GM15510 (cell line): ENCODE data around the gene MAN1A1.

ENCODE experiments used
- POLR2A ChIP-seq: IDR thresholded peaks from 3 replicates; pipeline ENCODE4 v1.6.1; 2011; ENCODE audit warnings: borderline replicate concordance; ENCODE audit not compliant: insufficient read length; ENCODE audit errors: extremely low read depth

The MAN1A1 gene

GRCh38 chr6:119308991-119309657 is 40.4 kb downstream of the MAN1A1 start:
- no peak for TF ChIP-seq POLR2A

DNA sequence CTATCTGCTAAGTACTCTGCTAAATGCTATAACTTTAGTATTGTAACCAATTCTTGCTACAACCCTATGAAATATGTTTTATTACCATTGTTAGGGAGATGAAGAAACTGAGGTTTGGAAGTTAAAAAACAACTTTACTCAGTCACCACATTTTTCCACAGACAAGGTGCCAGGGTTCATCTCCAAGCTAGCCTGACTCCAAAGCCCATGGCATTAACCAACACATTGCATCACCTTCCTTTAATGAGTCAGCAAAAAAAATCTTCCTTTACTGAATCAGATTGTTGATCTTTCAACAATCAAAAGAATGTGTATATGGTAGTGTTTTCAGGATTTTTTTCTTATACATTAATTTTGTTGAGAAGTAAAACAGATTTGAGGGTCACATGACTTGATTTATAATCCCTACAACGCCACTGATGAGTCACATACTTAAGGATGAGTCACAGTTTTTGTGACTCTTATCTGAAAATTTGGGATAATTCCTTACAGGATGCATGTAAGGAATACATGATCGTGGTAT is 41.5 kb downstream of the MAN1A1 start:
- no peak for TF ChIP-seq POLR2A

DNA sequence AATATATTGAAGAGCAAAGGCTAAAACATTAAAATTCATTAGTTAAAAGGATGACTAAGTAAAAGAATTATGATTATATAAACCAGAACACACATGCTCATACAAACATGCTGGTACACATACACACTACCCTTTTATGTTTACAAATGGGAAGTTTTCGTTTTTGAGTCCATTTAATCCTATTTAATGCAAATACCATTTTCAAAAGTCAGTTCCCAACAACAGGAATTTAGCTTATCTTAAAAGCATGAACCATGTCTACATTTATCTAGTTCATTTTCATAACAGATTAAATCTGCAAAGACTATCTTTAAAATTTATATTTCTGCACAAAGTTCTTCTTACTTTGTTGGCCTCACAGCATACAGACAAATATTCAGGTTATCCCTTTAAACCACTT is 42.5 kb downstream of the MAN1A1 start:
- no peak for TF ChIP-seq POLR2A

- TF ChIP-seq POLR2A: no peak
These were observed 43.1 kb downstream of the MAN1A1 start for GRCh38 chr6:119306396-119306968.

DNA sequence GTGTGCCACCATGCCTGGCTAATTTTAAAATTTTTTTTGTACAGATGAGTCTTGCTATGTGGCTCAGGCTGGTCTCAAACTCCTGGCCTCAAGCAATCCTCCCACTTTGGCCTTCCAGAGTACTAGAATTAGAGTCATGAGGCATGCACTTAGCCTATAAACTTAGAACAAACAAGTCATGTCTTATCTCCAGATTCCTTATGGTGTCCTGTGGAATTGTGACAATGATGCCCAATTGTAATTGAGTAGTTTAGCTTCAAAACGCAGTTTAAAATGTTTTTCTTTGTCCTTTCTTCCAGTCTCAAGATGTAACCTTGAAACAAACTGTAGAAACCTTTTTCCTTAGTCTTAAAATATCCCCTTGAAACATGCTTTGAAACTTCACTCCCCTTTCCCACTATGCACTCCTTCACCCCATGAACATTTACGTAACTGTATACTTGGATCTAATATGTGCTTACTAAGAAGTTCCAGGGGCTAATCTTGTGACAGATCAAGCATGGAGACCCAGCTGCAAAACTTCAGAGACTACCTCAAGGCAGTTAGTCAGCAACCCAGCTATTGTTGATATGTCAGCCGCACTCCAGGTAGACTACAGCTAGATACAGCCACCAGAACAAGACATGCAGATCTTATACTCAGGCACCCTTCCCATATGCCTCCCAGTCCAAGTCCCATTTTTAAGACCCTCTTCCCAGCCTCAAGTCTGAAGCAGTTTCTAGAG is 46.2 kb downstream of the MAN1A1 start:
- no peak for TF ChIP-seq POLR2A

GRCh38 chr6:119301429-119301828 is 48.1 kb downstream of the MAN1A1 start:
- TF ChIP-seq POLR2A: no peak

DNA sequence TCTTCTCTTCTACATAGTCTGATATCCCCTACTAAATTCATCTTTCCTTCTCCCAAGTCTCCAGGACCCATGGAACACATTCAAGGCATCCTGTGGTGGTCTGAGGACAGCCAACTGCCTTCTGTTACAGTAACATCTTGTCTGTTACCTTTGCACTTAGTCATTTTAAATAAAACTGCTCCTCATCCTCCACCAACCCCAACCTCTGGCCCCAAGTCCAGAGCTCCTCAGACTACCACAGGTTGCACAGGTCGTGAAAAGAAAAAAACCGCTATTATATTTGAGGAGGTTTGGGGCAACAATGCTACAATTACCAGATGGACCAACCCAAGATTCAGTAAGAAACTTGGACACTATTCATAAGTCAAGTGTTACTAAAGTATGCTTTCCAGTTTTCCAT is 49.9 kb downstream of the MAN1A1 start:
- no peak for TF ChIP-seq POLR2A

DNA sequence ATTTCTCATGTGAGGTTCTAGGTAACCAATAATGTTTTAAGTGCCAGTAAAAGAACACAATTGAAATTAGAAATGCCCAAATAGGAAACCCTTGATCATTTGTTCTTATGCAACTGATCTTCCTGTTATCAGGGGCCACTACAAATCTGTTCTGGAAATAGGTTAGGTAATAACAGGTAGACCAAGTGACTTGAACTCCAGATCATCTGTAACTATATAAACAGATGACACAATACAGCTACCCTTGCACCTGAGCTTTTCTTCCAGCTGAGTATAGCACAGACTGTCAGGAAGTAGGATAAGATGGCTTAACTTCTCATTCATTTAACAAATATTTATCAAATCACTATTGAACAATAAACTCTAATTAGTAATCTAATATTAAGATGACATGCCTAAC is 52.5 kb downstream of the MAN1A1 start:
- no peak for TF ChIP-seq POLR2A

DNA sequence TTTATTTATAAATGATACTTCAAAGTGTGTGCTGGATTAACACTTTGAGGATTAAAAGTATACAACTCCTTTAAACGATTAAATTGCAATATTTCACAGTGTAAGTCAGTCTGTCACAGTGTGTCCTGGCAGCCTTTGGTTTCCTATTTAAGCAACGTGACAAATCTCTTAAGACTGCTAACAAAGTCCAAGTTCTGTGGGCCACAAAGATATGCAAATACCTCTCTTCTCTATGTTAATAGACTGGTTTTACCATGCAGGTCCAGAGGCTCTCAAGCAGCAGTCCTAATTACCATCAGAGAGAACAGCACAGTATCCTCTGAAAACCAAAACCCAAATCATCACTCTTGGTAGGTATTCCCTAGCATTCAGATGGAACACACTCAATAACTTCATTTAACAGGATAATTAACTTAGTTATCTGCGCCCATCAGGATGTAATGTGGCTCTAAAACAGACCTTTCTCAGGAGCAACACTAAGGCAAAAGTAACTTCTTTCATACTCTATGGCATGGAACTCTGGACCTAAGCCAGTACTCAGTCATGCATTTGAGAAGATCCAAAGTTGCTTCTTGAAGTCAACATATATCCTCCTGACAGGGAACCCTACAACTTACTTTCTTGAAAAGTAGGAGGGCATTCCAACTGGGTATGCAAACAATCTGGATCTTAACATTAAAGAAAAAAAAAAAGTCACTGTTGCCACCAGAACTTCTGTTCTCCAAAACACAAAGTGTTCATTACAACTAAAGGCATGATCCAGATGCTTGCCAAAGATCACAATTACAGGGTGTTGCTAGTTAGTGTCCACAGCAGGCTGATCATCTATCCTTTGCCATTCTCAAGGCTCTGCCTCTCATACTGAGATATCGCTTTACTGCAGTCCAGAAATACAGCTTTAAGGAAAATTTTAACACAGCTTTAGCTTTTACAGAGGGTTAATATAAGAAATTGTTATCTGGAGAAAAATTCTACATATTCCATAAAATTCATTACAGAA is 53.2 kb downstream of the MAN1A1 start:
- no peak for TF ChIP-seq POLR2A

DNA sequence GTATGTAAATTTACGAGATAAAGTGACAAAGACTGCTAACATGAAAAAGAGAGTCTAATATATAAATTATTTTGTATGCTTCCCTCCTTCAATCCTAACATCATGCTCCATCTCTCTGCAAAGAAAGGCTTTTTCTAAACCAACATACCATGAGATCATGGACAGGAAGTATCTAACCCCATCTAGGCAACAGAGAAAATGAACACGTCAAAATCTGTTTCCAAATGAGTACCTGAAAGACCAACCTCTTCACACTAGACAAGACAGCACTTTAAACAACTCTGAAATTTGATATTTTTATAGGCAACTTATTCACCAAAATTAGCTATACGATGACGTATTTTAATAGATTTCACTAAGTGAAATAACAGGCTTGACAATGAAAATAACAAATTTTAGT is 54.6 kb downstream of the MAN1A1 start:
- no peak for TF ChIP-seq POLR2A

DNA sequence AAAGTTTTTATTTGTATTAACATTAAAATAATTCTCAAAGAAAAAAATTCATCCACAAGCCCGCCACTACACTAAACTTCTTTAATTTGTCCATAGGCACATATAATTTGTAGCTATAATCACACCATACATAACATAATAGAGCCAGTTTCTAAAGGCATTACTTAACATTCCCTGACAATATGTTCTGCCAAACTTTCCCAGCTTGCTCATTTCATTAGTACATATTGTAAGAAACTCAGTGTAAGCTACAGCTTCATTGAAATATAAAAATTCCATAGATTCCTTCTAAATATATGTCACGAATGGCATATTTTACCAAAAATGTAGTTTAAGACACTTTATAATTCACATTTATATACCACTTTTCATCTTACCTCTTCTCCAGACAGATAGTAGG is 59.3 kb downstream of the MAN1A1 start:
- no peak for TF ChIP-seq POLR2A

DNA sequence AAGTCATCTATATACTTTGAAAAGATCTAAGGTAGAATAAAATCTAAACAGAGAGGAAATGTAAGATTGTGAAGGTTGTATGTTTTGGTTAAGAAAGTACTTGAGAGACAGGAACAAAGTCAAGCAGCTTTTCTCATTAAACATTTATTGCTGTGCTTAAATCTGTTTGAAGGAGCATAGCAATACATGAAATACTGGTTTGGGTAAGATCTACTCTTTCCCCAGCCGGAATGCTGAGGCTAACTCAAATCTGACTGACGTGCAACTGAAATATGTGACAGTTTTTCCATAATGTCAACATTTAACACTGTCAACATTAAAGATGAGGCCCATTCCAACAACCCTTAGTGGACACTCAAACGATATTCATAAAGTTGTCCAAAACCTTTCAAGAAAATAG is 59.9 kb downstream of the MAN1A1 start:
- no peak for TF ChIP-seq POLR2A

GRCh38 chr6:119285908-119286625 is 63.5 kb downstream of the MAN1A1 start:
- no peak for TF ChIP-seq POLR2A

DNA sequence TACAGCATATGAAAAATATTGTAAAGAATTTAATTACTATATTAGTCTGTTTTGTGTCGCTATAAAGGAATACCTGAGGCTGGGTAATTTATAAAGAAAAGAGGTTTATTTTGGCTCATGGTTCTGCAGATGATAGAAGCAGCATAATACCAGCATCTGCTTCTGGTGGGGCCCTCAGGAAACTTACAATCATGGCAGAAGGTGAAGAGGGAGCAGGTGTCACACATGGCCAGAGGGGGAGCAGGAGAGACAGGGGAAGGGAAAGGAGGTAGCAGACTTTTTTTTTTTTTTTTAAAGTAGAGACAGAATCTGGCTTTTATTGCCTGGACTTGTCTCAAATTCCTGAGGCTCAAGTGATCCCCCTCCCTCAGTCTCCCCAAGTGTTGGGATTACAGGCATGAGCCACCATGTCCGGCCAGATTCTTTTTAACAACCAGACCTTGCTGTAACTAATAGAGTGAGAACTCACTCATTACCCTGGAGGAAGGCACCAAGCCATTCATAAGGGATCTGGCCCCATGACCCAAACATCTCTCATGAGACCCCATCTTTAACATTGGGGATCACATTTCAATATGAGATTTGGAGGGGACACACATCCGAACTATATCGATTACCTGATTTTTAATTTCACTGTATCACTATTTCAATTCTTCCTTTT is 64.6 kb downstream of the MAN1A1 start:
- no peak for TF ChIP-seq POLR2A

- no peak for TF ChIP-seq POLR2A
These were observed 65.5 kb downstream of the MAN1A1 start for GRCh38 chr6:119283979-119284545.
